Urothelium cell line (cell line): Measurements from ENCODE around the gene ROCK2.
"Not testable (repeated sequence)": the region's sequence is repeated elsewhere in the genome, so short reads cannot be mapped to it uniquely, and the experiment has no call there.

ENCODE experiments used
- DNase-seq: peaks from one replicate; pipeline ENCODE4 v3.0.0; 2011; ENCODE audit warnings: low spot score, mixed read lengths
- FAIRE-seq: peaks from 2 replicates; lab custom pipeline; 2011; peaks lifted over from hg19 to GRCh38; lab: Jason Lieb, UNC

The ROCK2 gene

GRCh38 chr2:11342551-11343367 lies 1.7 kb downstream of the ROCK2 start:
- FAIRE-seq, result peak; percentile 20
- DNase-seq, result peak; percentile 54

GRCh38 chr2:11340717-11341116 lies 3.7 kb downstream of the ROCK2 start:
- FAIRE-seq (no peak), DNase-seq (no peak)

- no peak for FAIRE-seq
Measured at GRCh38 chr2:11339508-11340083, 4.8 kb downstream of the ROCK2 start.

GRCh38 chr2:11338580-11338979 lies 5.9 kb downstream of the ROCK2 start:
- DNase-seq (no peak), FAIRE-seq (no peak)

More at GRCh38 chr2:11339508-11340083, 4.8 kb downstream of the ROCK2 start:
- DNase-seq, result no peak

- DNase-seq (no peak), FAIRE-seq (no peak)
Measured at GRCh38 chr2:11337909-11338308, 6.5 kb downstream of the ROCK2 start.

GRCh38 chr2:11336189-11336588 lies 8.2 kb downstream of the ROCK2 start:
- no peak for FAIRE-seq

GRCh38 chr2:11333427-11334183 lies 10.8 kb downstream of the ROCK2 start:
- FAIRE-seq (no peak), DNase-seq (no peak)

More at GRCh38 chr2:11336189-11336588, 8.2 kb downstream of the ROCK2 start:
- DNase-seq, result no peak

GRCh38 chr2:11332596-11332995 lies 11.8 kb downstream of the ROCK2 start:
- DNase-seq, result no peak
- no peak for FAIRE-seq

GRCh38 chr2:11330457-11331142 lies 13.8 kb downstream of the ROCK2 start:
- DNase-seq (no peak), FAIRE-seq (no peak)

GRCh38 chr2:11329776-11330175 lies 14.7 kb downstream of the ROCK2 start:
- DNase-seq, result no peak
- no peak for FAIRE-seq

GRCh38 chr2:11328522-11328921 lies 15.9 kb downstream of the ROCK2 start:
- DNase-seq, FAIRE-seq: not testable (repeated sequence)

GRCh38 chr2:11327871-11328270 lies 16.6 kb downstream of the ROCK2 start:
- DNase-seq, result no peak
- no peak for FAIRE-seq

- DNase-seq (no peak), FAIRE-seq (no peak)
Measured at GRCh38 chr2:11326677-11327211, 17.7 kb downstream of the ROCK2 start.

- DNase-seq (no peak), FAIRE-seq (no peak)
Measured at GRCh38 chr2:11325961-11326676, 18.3 kb downstream of the ROCK2 start.

GRCh38 chr2:11321847-11322246 lies 22.6 kb downstream of the ROCK2 start:
- FAIRE-seq (no peak), DNase-seq (no peak)

GRCh38 chr2:11320698-11321492 lies 23.5 kb downstream of the ROCK2 start:
- DNase-seq (no peak), FAIRE-seq (no peak)

GRCh38 chr2:11319939-11320338 lies 24.5 kb downstream of the ROCK2 start:
- DNase-seq (no peak), FAIRE-seq (no peak)

GRCh38 chr2:11315074-11315705 lies 29.2 kb downstream of the ROCK2 start:
- FAIRE-seq, result no peak

GRCh38 chr2:11314487-11314886 lies 29.9 kb downstream of the ROCK2 start:
- FAIRE-seq, result no peak
- no peak for DNase-seq

More at GRCh38 chr2:11315074-11315705, 29.2 kb downstream of the ROCK2 start:
- no peak for DNase-seq
